Inflammatory macrophage treated with lipopolysaccharide for 4 hours (primary cell): ENCODE measurements around the gene TMPRSS4.

Source experiments
- DNase-seq: peaks from one replicate; pipeline ENCODE4 v3.0.0-alpha.2; 2020

The TMPRSS4 gene

GRCh38 chr11:118157186-118157895 is 80.5 kb downstream of the TMPRSS4 start:
- DNase-seq, result no peak

DNA sequence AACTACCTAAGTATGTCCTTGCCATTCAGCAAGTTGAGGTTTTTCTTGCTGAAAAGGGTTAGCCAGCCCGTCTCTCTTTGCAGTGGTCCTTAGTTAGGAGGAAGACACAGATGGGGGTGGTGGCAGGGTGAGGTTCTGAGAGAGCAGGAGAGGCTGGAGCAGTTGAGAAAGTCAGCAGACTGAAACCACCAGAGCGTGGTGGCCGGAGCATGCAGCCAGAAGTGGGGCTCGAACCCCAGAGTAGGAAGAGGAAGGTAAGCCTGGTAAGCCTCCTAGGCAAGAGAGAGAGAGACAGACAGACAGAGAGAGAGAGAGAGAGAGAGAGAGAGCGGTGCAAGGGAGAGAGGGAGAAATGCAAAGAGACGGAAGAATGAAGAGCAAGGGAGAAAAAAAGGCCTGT is 84.9 kb downstream of the TMPRSS4 start:
- no peak for DNase-seq

DNA sequence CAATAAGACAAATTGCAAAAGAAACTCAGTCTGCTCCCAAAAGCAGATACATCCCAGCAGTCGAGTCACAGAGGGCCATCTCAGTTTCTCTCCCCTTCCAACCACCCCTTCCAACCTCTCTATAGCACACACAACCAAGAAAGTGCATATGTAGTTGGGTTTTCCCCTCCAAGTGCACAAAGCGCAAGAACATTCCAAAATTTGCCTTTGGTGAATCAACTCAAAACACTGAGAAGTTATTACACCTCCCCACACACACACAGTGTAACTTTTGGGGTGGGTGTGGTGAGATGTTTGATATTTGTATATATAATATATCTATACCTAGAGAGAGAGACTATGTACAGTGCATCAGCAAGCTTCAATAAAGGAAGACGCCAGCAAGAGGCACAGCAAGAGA is 86.0 kb downstream of the TMPRSS4 start:
- no peak for DNase-seq

GRCh38 chr11:118163494-118163893 is 86.6 kb downstream of the TMPRSS4 start:
- no peak for DNase-seq

DNA sequence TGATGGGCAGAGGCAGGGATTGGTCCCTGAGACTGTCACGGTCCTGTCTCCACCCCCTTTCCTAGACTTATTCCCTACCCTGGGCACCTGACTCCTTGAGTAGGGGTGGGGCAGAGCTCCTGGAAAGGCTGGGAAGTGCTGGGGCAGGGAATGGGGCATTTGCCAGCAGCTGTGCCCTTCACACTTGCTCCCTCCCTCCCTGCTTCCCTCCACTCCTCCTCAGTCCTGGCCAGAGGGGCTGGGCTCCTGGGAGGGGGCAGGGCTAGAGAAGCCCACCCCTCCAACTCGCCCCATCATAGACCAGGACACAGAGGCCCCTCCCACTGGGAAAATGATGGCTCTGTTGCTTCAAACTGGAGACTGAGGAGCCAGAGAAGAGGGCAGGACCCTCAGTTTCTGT is 88.0 kb downstream of the TMPRSS4 start:
- DNase-seq, result no peak

GRCh38 chr11:118166641-118167040 is 89.8 kb downstream of the TMPRSS4 start:
- no peak for DNase-seq

GRCh38 chr11:118167253-118167652 is 90.4 kb downstream of the TMPRSS4 start:
- DNase-seq, result no peak

DNA sequence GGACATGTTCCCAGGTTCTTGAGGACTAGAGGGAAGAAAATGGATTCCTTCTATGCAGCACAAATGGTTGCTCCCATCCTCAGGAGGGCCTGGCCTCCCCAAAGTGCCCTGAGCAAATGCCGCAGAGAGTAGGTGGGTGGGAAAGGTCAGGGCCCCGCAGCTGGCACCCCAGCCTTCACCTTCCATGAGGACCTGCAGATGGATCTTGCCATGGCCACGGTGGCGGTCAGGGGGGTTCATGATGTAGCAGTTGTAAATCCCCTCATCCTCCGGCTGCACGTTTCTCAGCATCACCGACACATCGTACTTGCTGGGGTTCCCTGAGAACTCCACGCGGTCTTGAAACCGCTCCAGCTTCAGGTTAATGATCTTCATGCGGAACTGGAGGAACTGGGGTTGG is 91.0 kb downstream of the TMPRSS4 start:
- no peak for DNase-seq

DNA sequence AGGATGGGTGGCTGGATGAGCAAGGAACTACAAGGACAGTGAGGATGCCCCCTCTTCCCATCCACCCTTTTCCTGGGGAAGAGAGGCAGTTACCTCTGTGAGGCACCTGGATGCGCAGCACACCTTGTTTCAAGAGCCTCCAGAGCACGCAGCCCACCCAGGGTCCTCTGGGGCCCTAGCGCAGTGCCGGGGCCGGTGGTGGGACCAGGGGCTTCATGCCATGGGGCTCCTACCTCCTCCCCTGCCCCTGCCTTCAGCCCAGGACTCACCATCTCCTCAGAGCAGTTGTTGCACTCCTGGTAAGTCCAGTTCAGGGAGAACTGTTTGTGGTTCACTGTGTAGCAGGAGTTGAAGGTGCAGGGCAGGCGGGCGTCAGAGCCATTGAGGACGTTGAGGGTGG is 91.4 kb downstream of the TMPRSS4 start:
- DNase-seq, result no peak

- no peak for DNase-seq
These were observed 91.9 kb downstream of the TMPRSS4 start for GRCh38 chr11:118168751-118169150.

GRCh38 chr11:118169300-118170140 is 92.6 kb downstream of the TMPRSS4 start:
- DNase-seq, result no peak

GRCh38 chr11:118170231-118170630 is 93.4 kb downstream of the TMPRSS4 start:
- DNase-seq, result no peak

- DNase-seq, result no peak
These were observed 94.0 kb downstream of the TMPRSS4 start for GRCh38 chr11:118170882-118171268.
